ENCODE measurements around the gene EXD3.

The EXD3 gene

GRCh38 chr9:137294681-137295237 lies 128.2 kb downstream of the EXD3 start:
- no peak for DNase-seq (ENCODE audit: low read depth, low spot score)

GRCh38 chr9:137294091-137294680 lies 128.8 kb downstream of the EXD3 start:
- no peak for DNase-seq (ENCODE audit: low read depth, low spot score)

- no peak for DNase-seq (ENCODE audit: low read depth, low spot score)
These were observed 129.4 kb downstream of the EXD3 start for GRCh38 chr9:137293482-137294090.

- DNase-seq (ENCODE audit: low read depth, low spot score): no peak
These were observed 129.9 kb downstream of the EXD3 start for GRCh38 chr9:137293094-137293481.

GRCh38 chr9:137286975-137287383 lies 136.0 kb downstream of the EXD3 start:
- no peak for DNase-seq (ENCODE audit: low read depth, low spot score)

- DNase-seq (ENCODE audit: low read depth, low spot score): no peak
These were observed 141.4 kb downstream of the EXD3 start for GRCh38 chr9:137281345-137282116.

- DNase-seq (ENCODE audit: low read depth, low spot score): no peak
These were observed 142.3 kb downstream of the EXD3 start for GRCh38 chr9:137280474-137281344.

- no peak for DNase-seq (ENCODE audit: low read depth, low spot score)
These were observed 143.1 kb downstream of the EXD3 start for GRCh38 chr9:137279741-137280473.

GRCh38 chr9:137278721-137279711 lies 143.9 kb downstream of the EXD3 start:
- no peak for DNase-seq (ENCODE audit: low read depth, low spot score)

- no peak for DNase-seq (ENCODE audit: low read depth, low spot score)
These were observed 144.8 kb downstream of the EXD3 start for GRCh38 chr9:137278061-137278701.

GRCh38 chr9:137277329-137278041 lies 145.5 kb downstream of the EXD3 start, which contains the start of gene TOR4A:
TSS of gene TOR4A (plus strand) at chr9:137277726. CDS start at chr9:137278690, 964 bp downstream.
- no peak for DNase-seq (ENCODE audit: low read depth, low spot score)

GRCh38 chr9:137276473-137277328 lies 146.3 kb downstream of the EXD3 start:
- DNase-seq (ENCODE audit: low read depth, low spot score): no peak

GRCh38 chr9:137275588-137276472 lies 147.1 kb downstream of the EXD3 start:
- no peak for DNase-seq (ENCODE audit: low read depth, low spot score)

- no peak for DNase-seq (ENCODE audit: low read depth, low spot score)
These were observed 147.8 kb downstream of the EXD3 start for GRCh38 chr9:137275203-137275587.

GRCh38 chr9:137273611-137274320 lies 149.2 kb downstream of the EXD3 start:
- DNase-seq (ENCODE audit: low read depth, low spot score): no peak

GRCh38 chr9:137273095-137273490 lies 149.9 kb downstream of the EXD3 start:
- DNase-seq (ENCODE audit: low read depth, low spot score): no peak

All from iPS DF 19.7 (cell line).